Measurements from ENCODE around the gene OR5C1.

OR5C1 gene

GRCh38 chr9:122777052-122777451 is 11.7 kb upstream of the OR5C1 start:
- Histone ChIP-seq H2AFZ (ENCODE audit: low read depth, low read length) (no peak overlapping the region), H3K27ac (ENCODE audit: low read length) (no peak overlapping the region), H3K9me3 (ENCODE audit: insufficient read depth, low read length, severe bottlenecking) (no peaks in the 10 kb centered on the region), H3K79me2 (ENCODE audit: insufficient read depth, low read length) (no peaks in the 10 kb centered on the region), H3K4me2 (ENCODE audit: insufficient read depth, low read length) (no peak overlapping the region), H3K4me1 (ENCODE audit: insufficient read depth, low read length) (no peaks in the 10 kb centered on the region), H4K20me1 (ENCODE audit: insufficient read depth, low read length) (no peaks in the 10 kb centered on the region), H3K9ac (ENCODE audit: low read depth, low read length) (no peak overlapping the region), H3K4me3 (ENCODE audit: low read depth in 1 of 2, low read length in 2 of 2) (no peak overlapping the region), H3K27me3 (ENCODE audit: insufficient read depth, low read length, poor library complexity) (peaks cover 7% of the 10 kb centered on the region), H3K36me3 (ENCODE audit: insufficient read depth, low read length) (no peaks in the 10 kb centered on the region)
- DNase-seq (no peak), ATAC-seq (ENCODE audit: insufficient read depth, low read depth) (no peak)
- TF ChIP-seq EZH2 (IDR thresholded peaks at IDR 0.05; ENCODE audit: borderline replicate concordance, low read depth, low read length, severe bottlenecking) (no peak), CTCF (IDR thresholded peaks at IDR 0.05; ENCODE audit: borderline replicate concordance, extremely low read depth, low read length, poor library complexity, severe bottlenecking) (no peak)

- no peak for TF ChIP-seq EZH2 (IDR thresholded peaks at IDR 0.05; ENCODE audit: borderline replicate concordance, low read depth, low read length, severe bottlenecking)
- no peak for TF ChIP-seq CTCF (IDR thresholded peaks at IDR 0.05; ENCODE audit: borderline replicate concordance, extremely low read depth, low read length, poor library complexity, severe bottlenecking)
- Histone ChIP-seq H3K4me2 (ENCODE audit: insufficient read depth, low read length) (no peak overlapping the region), H4K20me1 (ENCODE audit: insufficient read depth, low read length) (no peaks in the 10 kb centered on the region), H3K36me3 (ENCODE audit: insufficient read depth, low read length) (no peaks in the 10 kb centered on the region), H3K79me2 (ENCODE audit: insufficient read depth, low read length) (no peaks in the 10 kb centered on the region), H2AFZ (ENCODE audit: low read depth, low read length) (no peak overlapping the region), H3K27ac (ENCODE audit: low read length) (no peak overlapping the region), H3K27me3 (ENCODE audit: insufficient read depth, low read length, poor library complexity) (peaks cover 7% of the 10 kb centered on the region), H3K4me1 (ENCODE audit: insufficient read depth, low read length) (no peaks in the 10 kb centered on the region), H3K9ac (ENCODE audit: low read depth, low read length) (no peak overlapping the region), H3K4me3 (ENCODE audit: low read depth in 1 of 2, low read length in 2 of 2) (no peak overlapping the region), H3K9me3 (ENCODE audit: insufficient read depth, low read length, severe bottlenecking) (no peaks in the 10 kb centered on the region)
- no peak for ATAC-seq (ENCODE audit: insufficient read depth, low read depth)
- DNase-seq: no peak
Observed at GRCh38 chr9:122777935-122778627, 10.7 kb upstream of the OR5C1 start.

GRCh38 chr9:122779181-122779580 is 9.6 kb upstream of the OR5C1 start:
- Histone ChIP-seq H3K4me2 (ENCODE audit: insufficient read depth, low read length) (no peak overlapping the region), H3K4me1 (ENCODE audit: insufficient read depth, low read length) (no peaks in the 10 kb centered on the region), H3K36me3 (ENCODE audit: insufficient read depth, low read length) (no peaks in the 10 kb centered on the region), H3K9ac (ENCODE audit: low read depth, low read length) (no peak overlapping the region), H4K20me1 (ENCODE audit: insufficient read depth, low read length) (no peaks in the 10 kb centered on the region), H2AFZ (ENCODE audit: low read depth, low read length) (no peak overlapping the region), H3K27me3 (ENCODE audit: insufficient read depth, low read length, poor library complexity) (peaks cover 7% of the 10 kb centered on the region), H3K27ac (ENCODE audit: low read length) (no peak overlapping the region), H3K4me3 (ENCODE audit: low read depth in 1 of 2, low read length in 2 of 2) (no peak overlapping the region), H3K9me3 (ENCODE audit: insufficient read depth, low read length, severe bottlenecking) (no peaks in the 10 kb centered on the region), H3K79me2 (ENCODE audit: insufficient read depth, low read length) (no peaks in the 10 kb centered on the region)
- TF ChIP-seq EZH2 (IDR thresholded peaks at IDR 0.05; ENCODE audit: borderline replicate concordance, low read depth, low read length, severe bottlenecking): no peak
- no peak for TF ChIP-seq CTCF (IDR thresholded peaks at IDR 0.05; ENCODE audit: borderline replicate concordance, extremely low read depth, low read length, poor library complexity, severe bottlenecking)
- DNase-seq: no peak
- ATAC-seq (ENCODE audit: insufficient read depth, low read depth): no peak
